ENCODE measurements around the gene SH3GL1.

DNA sequence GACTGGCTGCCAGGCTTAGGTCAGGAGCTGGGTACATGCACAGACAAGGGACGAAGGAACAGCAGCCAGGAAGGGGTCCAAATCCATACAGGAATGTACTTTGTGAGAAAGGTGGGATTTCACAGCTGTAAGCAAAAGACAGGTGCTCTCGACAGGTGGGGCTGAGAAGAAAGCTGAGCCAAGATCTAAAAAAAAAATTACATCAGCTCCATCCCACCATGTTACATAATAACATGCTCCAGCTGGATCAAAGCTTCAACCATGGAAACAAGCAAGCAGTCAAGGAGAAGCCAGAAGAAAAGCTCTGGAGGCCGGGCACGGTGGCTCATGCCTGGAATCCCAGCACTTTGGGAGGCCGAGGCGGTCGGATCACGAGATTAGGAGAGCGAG, 49.3 kb upstream of the SH3GL1 start:
- TF ChIP-seq, protein P1, sequence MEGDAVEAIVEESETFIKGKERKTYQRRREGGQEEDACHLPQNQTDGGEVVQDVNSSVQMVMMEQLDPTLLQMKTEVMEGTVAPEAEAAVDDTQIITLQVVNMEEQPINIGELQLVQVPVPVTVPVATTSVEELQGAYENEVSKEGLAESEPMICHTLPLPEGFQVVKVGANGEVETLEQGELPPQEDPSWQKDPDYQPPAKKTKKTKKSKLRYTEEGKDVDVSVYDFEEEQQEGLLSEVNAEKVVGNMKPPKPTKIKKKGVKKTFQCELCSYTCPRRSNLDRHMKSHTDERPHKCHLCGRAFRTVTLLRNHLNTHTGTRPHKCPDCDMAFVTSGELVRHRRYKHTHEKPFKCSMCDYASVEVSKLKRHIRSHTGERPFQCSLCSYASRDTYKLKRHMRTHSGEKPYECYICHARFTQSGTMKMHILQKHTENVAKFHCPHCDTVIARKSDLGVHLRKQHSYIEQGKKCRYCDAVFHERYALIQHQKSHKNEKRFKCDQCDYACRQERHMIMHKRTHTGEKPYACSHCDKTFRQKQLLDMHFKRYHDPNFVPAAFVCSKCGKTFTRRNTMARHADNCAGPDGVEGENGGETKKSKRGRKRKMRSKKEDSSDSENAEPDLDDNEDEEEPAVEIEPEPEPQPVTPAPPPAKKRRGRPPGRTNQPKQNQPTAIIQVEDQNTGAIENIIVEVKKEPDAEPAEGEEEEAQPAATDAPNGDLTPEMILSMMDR (IDR thresholded peaks at IDR 0.05 in 8 of 11, conservative IDR thresholded peaks at IDR 0.05 in 3 of 11) = no peak
- TF ChIP-seq POLR2A (IDR thresholded peaks at IDR 0.05) = no peak

All from spleen (tissue), 7 donors.